SJSA1 (cell line): ENCODE data around the gene SPRED1. TPM values are rescaled to one million over a fixed set of nuclear protein-coding genes. Genes with fewer than 3 reads are reported as not detected.
"Not testable (repeated sequence)": the region's sequence is repeated elsewhere in the genome, so short reads cannot be mapped to it uniquely, and the experiment has no call there.

Source experiments
- DNase-seq, 2 experiments: peaks; one replicate each; pipeline ENCODE4 v3.0.0-alpha.2; 2015 to 2020; ENCODE audit warnings: low spot score in 2 of 2, low read depth in 1 of 2
- H3K27ac ChIP-seq: fragments of 250-450 bp; sonication (Bioruptor Pico); 2 replicates; pipeline ENCODE4 v1.5.1; 2020; ENCODE audit warnings: mild to moderate bottlenecking, moderate library complexity
- H3K27me3 ChIP-seq: fragments of 250-450 bp; sonication (Bioruptor Pico); replicated peaks from 2 replicates; pipeline ENCODE4 v1.5.1; 2020; ENCODE audit warnings: mild to moderate bottlenecking, moderate library complexity
- H3K36me3 ChIP-seq: fragments of 250-450 bp; sonication (Bioruptor Pico); 2 replicates; pipeline ENCODE4 v1.5.1; 2020; ENCODE audit warnings: mild to moderate bottlenecking
- H3K4me1 ChIP-seq: fragments of 250-450 bp; sonication (Bioruptor Pico); replicated peaks from 2 replicates; pipeline ENCODE4 v1.6.1; 2021; ENCODE audit warnings: mild to moderate bottlenecking
- H3K4me3 ChIP-seq: fragments of 250-450 bp; sonication (Bioruptor Pico); 2 replicates; pipeline ENCODE4 v1.5.1; 2020; ENCODE audit warnings: mild to moderate bottlenecking
- H3K9me3 ChIP-seq: fragments of 250-450 bp; sonication (Bioruptor Pico); replicated peaks from 2 replicates; pipeline ENCODE4 v1.5.1; 2020; ENCODE audit warnings: mild to moderate bottlenecking
- total RNA-seq: library from RNA; depleted of rRNA; stranded (reverse); fragments of >200 nt; shearing (Covaris generic); gene quantifications from 2 replicates; pipeline ENCODE4 v1.2.3, GENCODE V29; 2014

The SPRED1 gene
- total RNA-seq, 1 experiment from 2014 or later = 32.9 TPM

- DNase-seq = no peak
- Histone ChIP-seq H3K27me3 (no peaks in the 10 kb centered on the region), H3K36me3 (no peaks in the 10 kb centered on the region), H3K4me1 (peaks cover 16% of the 10 kb centered on the region), H3K4me3 (no peak overlapping the region), H3K9me3 (no peaks in the 10 kb centered on the region), H3K27ac (no peak overlapping the region)
Observed at GRCh38 chr15:38220606-38221273, 31.9 kb upstream of the SPRED1 start.

DNA sequence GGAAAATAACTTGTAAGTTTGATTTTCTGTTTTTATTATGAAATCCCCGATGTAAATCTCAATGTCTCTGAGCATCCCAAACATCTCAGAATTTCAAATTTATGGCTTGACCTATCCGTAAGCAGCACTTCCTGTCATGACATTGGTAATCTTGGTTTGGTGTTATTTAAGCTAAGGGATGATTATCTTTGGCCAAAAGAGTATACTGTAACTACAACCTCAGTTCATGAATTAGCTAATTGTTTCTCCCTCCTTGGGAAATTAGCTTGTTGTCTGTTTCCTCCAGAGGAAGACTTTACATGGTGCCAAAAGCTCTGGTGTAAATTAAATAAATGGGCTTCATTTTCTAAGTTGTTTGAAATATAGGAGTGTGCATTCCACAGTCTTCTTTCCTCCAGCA is 28.1 kb upstream of the SPRED1 start:
- H3K4me3 ChIP-seq = no peak overlapping the region
- H3K27ac ChIP-seq = no peak overlapping the region
- H3K27me3 ChIP-seq = no peaks in the 10 kb centered on the region
- peaks cover 4% of the 10 kb centered on the region for H3K4me1 ChIP-seq
- no peak for DNase-seq
- H3K36me3 ChIP-seq = no peaks in the 10 kb centered on the region
- no peaks in the 10 kb centered on the region for H3K9me3 ChIP-seq

DNA sequence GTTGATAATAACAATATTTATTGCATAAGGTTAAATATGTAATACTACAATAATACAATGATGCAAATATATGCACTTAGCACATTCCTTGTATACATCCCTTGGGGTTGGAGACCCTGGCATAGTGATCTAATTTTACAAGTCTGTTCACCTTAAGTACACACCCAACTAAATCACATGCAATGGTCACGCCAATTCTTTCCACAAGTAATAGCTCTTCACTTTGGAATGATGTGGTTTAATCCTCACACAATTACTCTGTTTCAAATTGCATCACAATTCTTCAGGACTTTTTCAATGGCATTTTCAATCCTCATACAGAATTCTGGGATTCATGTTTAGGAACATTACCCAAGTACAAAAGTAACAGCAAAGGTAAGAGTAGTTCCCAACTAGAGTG is 27.3 kb upstream of the SPRED1 start:
- no peaks in the 10 kb centered on the region for H3K27me3 ChIP-seq
- H3K27ac ChIP-seq = no peak overlapping the region
- no peak overlapping the region for H3K4me3 ChIP-seq
- DNase-seq = no peak
- H3K36me3 ChIP-seq = no peaks in the 10 kb centered on the region
- no peaks in the 10 kb centered on the region for H3K9me3 ChIP-seq
- peaks cover 4% of the 10 kb centered on the region for H3K4me1 ChIP-seq

GRCh38 chr15:38226608-38227266 is 25.9 kb upstream of the SPRED1 start:
- H3K27ac ChIP-seq = peak overlapping the region; percentile 1; the same call in 1 of the 2 replicates
- H3K27me3 ChIP-seq = no peaks in the 10 kb centered on the region
- H3K4me1 ChIP-seq = peaks cover 4% of the 10 kb centered on the region
- no peaks in the 10 kb centered on the region for H3K9me3 ChIP-seq
- no peak overlapping the region for H3K4me3 ChIP-seq
- peak; percentile 46 to 55 for DNase-seq
- H3K36me3 ChIP-seq = no peaks in the 10 kb centered on the region

DNA sequence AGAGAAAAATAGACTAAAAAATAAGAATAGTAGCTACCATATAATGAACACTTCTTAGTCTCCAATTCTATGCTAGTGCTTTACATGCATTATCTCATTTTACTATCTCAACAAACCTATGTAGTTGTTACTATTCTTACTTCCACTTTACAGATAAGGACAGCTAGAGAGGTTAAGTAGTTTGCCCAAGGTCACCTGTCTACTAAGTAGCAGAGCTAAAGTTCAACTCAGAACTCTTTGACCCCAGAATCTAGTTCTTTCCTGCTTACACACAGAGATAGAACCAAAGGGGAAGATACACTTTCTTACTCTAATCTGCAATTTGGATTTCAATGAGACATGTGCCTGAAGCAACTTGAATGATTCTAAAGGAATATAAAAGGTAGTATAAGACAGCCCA is 24.7 kb upstream of the SPRED1 start:
- Histone ChIP-seq H3K9me3 (no peaks in the 10 kb centered on the region), H3K27me3 (no peaks in the 10 kb centered on the region), H3K36me3 (no peaks in the 10 kb centered on the region), H3K4me1 (peaks cover 4% of the 10 kb centered on the region), H3K4me3 (no peak overlapping the region), H3K27ac (no peak overlapping the region)
- DNase-seq = no peak

- H3K36me3 ChIP-seq = no peaks in the 10 kb centered on the region
- DNase-seq = no peak
- no peaks in the 10 kb centered on the region for H3K9me3 ChIP-seq
- peaks cover 4% of the 10 kb centered on the region for H3K4me1 ChIP-seq
- H3K4me3 ChIP-seq = no peak overlapping the region
- H3K27ac ChIP-seq = no peak overlapping the region
- H3K27me3 ChIP-seq = no peaks in the 10 kb centered on the region
Observed at GRCh38 chr15:38228618-38229017, 24.0 kb upstream of the SPRED1 start.

DNA sequence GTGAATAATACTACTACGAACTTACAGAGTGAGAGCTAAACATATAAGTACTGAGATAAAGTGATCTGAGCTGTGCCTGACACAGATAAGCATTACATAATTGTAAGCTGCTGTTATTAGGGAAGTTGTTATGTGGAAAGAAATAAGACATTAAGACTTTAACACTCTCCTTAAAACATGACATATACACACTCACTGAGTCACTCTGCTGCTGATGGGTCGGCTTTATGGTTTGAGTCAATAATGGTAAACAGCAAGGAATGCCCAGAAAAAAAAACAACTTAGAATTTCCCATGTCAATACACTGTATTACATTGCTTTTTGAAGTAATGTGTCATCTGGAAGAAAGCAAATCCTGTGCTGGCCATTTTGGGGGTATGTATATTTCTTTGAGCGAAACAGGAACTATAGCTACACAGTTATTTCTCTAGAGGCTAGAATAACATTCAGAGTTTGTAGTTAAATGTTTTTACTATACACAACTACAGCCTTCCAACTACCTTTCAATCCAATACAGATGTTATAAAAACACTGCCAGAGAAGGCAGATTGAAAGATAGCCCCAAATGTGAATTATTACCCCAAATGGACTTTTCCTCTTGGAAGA is 22.8 kb upstream of the SPRED1 start:
- Histone ChIP-seq H3K27me3 (no peaks in the 10 kb centered on the region), H3K4me3 (no peak overlapping the region), H3K27ac (no peak overlapping the region), H3K4me1 (peaks cover 4% of the 10 kb centered on the region), H3K36me3 (no peaks in the 10 kb centered on the region), H3K9me3 (no peaks in the 10 kb centered on the region)
- no peak for DNase-seq

DNA sequence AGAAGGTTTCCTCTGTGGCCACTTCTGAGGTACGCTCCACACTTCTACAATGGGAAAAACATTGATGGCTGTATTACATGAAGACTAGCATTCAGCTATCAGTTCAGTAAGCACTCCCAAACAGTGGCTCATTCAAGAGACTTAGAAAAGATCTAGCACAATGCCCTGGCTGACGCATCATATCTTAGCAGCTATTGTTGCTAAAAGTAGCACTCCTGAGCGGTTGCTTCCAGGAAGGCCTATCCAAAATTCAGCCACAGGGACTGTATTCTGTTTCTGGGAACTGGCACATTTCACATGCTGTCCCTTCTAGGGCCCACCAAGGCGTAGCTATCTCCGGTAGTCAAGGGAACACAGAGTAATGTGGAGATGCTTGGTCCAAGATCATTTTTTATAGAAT is 21.2 kb upstream of the SPRED1 start:
- H3K36me3 ChIP-seq = no peaks in the 10 kb centered on the region
- no peaks in the 10 kb centered on the region for H3K27me3 ChIP-seq

GRCh38 chr15:38237021-38237420 is 15.6 kb upstream of the SPRED1 start:
- H3K27ac ChIP-seq = not testable (repeated sequence)

More for the DNA sequence above, 21.2 kb upstream of the SPRED1 start:
- H3K4me3 ChIP-seq = no peak overlapping the region
- no peak overlapping the region for H3K27ac ChIP-seq
- DNase-seq = no peak
- H3K9me3 ChIP-seq = no peaks in the 10 kb centered on the region
- peaks cover 4% of the 10 kb centered on the region for H3K4me1 ChIP-seq

DNA sequence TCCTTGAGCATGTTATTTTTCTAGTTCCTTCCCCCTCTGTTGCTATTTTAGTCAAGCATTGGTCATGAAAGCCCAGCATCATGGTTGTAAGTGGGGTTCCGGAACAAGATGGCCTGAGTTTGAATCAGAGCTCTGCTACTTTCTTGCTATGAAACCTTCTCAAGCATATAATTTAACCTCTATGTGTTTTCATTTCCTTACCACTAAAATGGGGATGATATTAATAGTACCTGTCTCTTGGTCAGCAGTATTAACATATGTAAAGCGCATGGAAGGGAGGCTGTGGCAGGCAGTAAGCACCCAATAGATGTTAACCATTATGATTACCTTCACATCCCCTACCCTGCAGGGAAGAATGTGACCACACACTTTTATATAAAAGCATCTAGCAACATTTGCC is 14.3 kb upstream of the SPRED1 start:
- H3K9me3 ChIP-seq = no peaks in the 10 kb centered on the region
- no peaks in the 10 kb centered on the region for H3K27me3 ChIP-seq
- no peak for DNase-seq
- H3K4me3 ChIP-seq = no peak overlapping the region
- no peaks in the 10 kb centered on the region for H3K36me3 ChIP-seq
- no peaks in the 10 kb centered on the region for H3K4me1 ChIP-seq
- H3K27ac ChIP-seq = no peak overlapping the region

More at GRCh38 chr15:38237021-38237420, 15.6 kb upstream of the SPRED1 start:
- not testable (repeated sequence) for H3K27me3 ChIP-seq, H3K4me3 ChIP-seq, H3K36me3 ChIP-seq, H3K4me1 ChIP-seq, H3K9me3 ChIP-seq, DNase-seq

GRCh38 chr15:38242055-38242454 is 10.6 kb upstream of the SPRED1 start:
- H3K4me3 ChIP-seq = no peak overlapping the region
- H3K27ac ChIP-seq = no peak overlapping the region
- H3K36me3 ChIP-seq = no peaks in the 10 kb centered on the region
- no peak for DNase-seq
- no peaks in the 10 kb centered on the region for H3K9me3 ChIP-seq
- peaks cover 5% of the 10 kb centered on the region for H3K4me1 ChIP-seq
- no peaks in the 10 kb centered on the region for H3K27me3 ChIP-seq

GRCh38 chr15:38243278-38244055 is 9.2 kb upstream of the SPRED1 start:
- Histone ChIP-seq H3K9me3 (no peaks in the 10 kb centered on the region), H3K4me3 (no peak overlapping the region)
- DNase-seq = no peak

GRCh38 chr15:38247336-38247735 is 5.3 kb upstream of the SPRED1 start:
- no peak overlapping the region for H3K4me3 ChIP-seq
- no peaks in the 10 kb centered on the region for H3K9me3 ChIP-seq
- H3K27me3 ChIP-seq = no peaks in the 10 kb centered on the region
- peaks cover 1% of the 10 kb centered on the region; the same call in 1 of the 2 replicates for H3K36me3 ChIP-seq
- no peak for DNase-seq
- no peak overlapping the region for H3K27ac ChIP-seq
- peaks cover 15% of the 10 kb centered on the region for H3K4me1 ChIP-seq

More at GRCh38 chr15:38243278-38244055, 9.2 kb upstream of the SPRED1 start:
- Histone ChIP-seq H3K27ac (no peak overlapping the region), H3K27me3 (no peaks in the 10 kb centered on the region), H3K36me3 (no peaks in the 10 kb centered on the region), H3K4me1 (peaks cover 10% of the 10 kb centered on the region)
